Measurements from ENCODE around the gene KLF13. TPM values are rescaled to one million over a fixed set of nuclear protein-coding genes. Genes with fewer than 3 reads are reported as not detected.

KLF13 gene
- polyA plus RNA-seq, 1 experiment = 11.5 TPM

DNA sequence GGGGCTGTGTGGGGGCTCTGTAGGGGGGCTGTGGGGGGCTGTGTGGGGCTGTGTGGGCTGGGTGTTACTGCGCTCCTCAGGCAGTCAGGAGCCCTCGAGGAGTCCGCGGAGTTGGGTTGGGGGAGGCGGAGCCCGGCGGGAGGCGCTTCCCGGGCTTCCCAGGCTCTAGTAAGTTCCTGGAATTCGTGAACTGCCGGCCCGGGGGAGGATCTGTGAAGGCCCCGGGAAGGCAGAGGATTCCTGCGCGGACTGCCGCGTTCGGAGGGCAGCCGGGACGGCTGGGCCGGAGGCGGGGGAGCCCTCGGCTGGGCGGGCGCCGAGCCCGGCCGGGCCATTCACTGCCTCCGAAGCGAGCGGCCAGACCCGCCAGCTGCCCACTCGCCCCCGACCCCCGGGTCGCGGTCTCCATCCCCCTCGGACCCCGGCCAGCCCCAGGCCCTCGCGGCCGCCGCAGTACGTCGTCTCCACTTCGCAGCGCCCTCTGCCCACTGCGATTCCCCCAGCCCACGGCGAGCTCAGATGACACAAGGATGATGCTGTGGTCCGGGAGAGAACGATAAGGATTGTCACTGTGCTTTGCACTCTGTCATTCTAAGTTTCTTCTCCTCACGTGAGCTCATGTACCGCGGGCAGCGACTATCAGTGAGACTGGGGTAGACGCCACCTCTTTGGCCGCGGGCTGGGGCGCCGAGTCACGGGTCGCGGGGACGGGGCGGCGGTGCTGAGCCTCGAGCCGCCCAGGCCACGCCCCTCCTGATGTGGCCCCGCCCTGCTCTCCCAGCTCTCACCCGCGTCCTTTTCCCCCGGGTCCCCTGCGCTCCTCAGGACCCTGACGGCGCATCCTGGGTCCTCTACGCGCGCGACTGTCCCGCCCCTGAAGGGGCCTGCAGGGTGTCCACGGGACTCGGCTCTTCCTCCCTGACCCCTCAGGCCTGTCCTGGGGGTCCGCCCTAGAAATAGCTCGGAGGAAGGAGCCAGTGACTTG lies 65.3 kb downstream of the KLF13 start:
- DNase-seq (ENCODE audit: low read depth) = no peak
- Histone ChIP-seq H3K27me3 (ENCODE audit: control insufficient read depth, insufficient read depth, low read length) (no peaks in the 10 kb centered on the region), H3K4me3 (ENCODE audit: low read depth, low read length) (peak overlapping the region; percentile 44), H3K36me3 (ENCODE audit: control insufficient read depth, insufficient read depth, low read length) (no peaks in the 10 kb centered on the region)
- TF ChIP-seq, protein P1, sequence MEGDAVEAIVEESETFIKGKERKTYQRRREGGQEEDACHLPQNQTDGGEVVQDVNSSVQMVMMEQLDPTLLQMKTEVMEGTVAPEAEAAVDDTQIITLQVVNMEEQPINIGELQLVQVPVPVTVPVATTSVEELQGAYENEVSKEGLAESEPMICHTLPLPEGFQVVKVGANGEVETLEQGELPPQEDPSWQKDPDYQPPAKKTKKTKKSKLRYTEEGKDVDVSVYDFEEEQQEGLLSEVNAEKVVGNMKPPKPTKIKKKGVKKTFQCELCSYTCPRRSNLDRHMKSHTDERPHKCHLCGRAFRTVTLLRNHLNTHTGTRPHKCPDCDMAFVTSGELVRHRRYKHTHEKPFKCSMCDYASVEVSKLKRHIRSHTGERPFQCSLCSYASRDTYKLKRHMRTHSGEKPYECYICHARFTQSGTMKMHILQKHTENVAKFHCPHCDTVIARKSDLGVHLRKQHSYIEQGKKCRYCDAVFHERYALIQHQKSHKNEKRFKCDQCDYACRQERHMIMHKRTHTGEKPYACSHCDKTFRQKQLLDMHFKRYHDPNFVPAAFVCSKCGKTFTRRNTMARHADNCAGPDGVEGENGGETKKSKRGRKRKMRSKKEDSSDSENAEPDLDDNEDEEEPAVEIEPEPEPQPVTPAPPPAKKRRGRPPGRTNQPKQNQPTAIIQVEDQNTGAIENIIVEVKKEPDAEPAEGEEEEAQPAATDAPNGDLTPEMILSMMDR (IDR thresholded peaks at IDR 0.05; ENCODE audit: insufficient read depth, low read depth, low read length) = no peak
- POLR2A ChIA-PET = no interaction called here
- CTCF ChIA-PET = interaction anchor here (0.9 to 1.2 kb wide), 4 partner anchors 28 to 263 kb away, joined by 3 to 6 read pairs (median 5); no protein-coding TSS in a partner anchor

DNA sequence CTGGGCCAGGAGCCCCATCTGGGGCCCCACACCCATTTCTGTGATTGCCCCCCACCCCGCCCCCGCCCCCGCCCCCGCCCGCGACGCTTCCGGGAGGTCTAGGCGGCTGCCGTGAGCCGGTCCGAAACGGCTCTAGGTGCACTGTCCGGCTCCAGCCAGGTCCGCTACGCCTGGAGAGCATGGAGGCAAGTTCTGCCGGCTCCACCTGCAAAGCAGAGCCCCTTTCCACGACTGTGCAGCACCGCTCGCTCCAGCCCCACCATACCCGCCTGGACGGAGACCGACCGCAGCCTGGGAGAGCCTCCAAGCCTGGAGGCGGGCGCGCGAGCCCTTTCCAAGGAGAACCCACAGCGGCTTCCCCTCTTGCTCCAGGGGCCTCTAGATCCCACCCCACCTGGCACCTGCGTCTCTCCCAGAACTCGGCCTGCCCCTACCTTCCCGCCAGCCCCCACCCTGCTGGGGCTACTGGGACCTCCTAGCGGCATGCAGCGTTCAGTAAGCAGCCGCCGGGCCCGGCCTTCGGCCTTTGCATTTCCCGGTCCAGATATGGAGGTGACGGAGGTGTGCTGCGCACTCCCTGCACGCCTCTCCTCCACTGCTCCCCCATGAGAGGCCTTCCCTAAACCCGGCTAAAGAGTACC lies 66.2 kb downstream of the KLF13 start:
- Histone ChIP-seq H3K4me3 (ENCODE audit: low read depth, low read length) (peak overlapping the region; percentile 44), H3K36me3 (ENCODE audit: control insufficient read depth, insufficient read depth, low read length) (no peaks in the 10 kb centered on the region), H3K27me3 (ENCODE audit: control insufficient read depth, insufficient read depth, low read length) (no peaks in the 10 kb centered on the region)
- ChIA-PET POLR2A (no interaction called here), CTCF (interaction anchor here (0.9 to 1.2 kb wide), 3 partner anchors 27 to 263 kb away, joined by 3 to 6 read pairs (median 5); no protein-coding TSS in a partner anchor)
- TF ChIP-seq, protein P1 (IDR thresholded peaks at IDR 0.05; ENCODE audit: insufficient read depth, low read depth, low read length) = no peak
- DNase-seq (ENCODE audit: low read depth) = no peak

DNA sequence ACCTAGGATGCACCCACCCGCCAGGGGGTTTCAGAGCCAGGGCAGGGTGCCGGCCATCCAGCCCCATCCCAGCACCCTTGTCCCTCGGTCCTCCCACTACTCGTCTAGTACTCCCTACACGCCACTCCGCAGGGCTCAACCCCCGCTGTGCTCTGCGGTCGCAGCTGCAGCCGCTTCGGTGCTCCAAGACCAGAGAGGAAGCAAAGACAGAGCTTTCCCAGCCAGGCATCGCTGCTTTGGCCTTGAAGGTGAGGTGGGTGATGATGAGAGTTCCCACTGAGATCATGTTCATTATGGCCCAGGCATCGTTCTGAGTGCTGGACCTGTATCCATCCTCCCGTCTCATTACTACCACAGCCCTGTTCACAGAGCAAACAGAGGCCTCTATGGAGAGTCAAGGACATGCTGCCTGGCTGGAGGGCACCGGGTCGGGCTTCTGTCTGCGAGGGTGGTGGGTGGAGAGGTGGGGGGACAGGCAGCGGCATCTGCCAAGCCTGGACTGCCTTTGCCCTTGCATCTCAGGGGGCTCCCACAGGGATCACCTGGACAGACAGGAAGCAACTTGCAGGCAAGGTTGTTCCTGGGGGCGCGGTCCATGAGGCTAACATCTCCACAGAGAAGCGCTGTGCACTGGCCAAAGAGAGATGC lies 66.9 kb downstream of the KLF13 start:
- CTCF ChIA-PET = no interaction called here

DNA sequence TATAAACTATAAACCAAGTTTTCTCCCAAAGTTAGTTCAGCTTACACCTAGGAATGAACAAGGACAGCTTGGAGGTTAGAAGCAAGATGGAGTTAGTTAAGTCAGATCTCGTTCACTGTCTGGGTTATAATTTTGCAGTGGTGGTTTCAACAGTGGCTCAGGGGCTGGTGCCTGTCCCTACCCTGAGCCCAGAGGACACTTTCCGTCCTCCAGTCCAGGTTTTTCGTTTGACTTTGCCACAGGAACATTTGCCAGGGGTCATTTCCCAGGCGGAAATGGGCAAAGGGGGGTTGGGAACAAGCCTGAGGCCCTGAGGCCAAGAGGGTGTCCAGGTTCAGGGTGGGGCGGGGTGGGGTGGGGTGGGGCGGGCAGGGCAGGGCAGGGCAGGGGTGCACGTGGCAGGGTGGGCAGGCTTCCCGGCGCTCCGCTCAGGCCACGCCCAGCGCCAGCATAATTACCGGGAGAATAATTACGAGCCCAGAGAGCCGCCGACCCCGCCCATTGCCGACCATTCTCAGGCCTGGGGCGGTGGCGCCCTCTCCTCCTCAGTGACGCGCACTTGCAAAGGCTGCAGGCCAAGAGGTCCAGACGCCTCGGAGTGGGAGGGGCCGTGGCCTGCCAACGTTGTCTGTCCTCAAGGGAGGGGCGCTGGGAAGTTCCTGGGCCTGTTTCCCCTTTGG lies 70.4 kb downstream of the KLF13 start:
- ChIA-PET POLR2A (no interaction called here), CTCF (interaction anchor here (1.6 kb wide), 1 partner anchor 91 kb away, joined by 4 read pairs; no protein-coding TSS in a partner anchor)
- peak; percentile 34 for DNase-seq (ENCODE audit: low read depth)
- Histone ChIP-seq H3K36me3 (ENCODE audit: control insufficient read depth, insufficient read depth, low read length) (no peaks in the 10 kb centered on the region), H3K27me3 (ENCODE audit: control insufficient read depth, insufficient read depth, low read length) (no peaks in the 10 kb centered on the region), H3K4me3 (ENCODE audit: low read depth, low read length) (no peak overlapping the region)
- TF ChIP-seq, protein P1 (IDR thresholded peaks at IDR 0.05; ENCODE audit: insufficient read depth, low read depth, low read length) = no peak

More for the DNA sequence above, 66.9 kb downstream of the KLF13 start:
- no peak for DNase-seq (ENCODE audit: low read depth)
- Histone ChIP-seq H3K36me3 (ENCODE audit: control insufficient read depth, insufficient read depth, low read length) (no peaks in the 10 kb centered on the region), H3K4me3 (ENCODE audit: low read depth, low read length) (no peak overlapping the region), H3K27me3 (ENCODE audit: control insufficient read depth, insufficient read depth, low read length) (no peaks in the 10 kb centered on the region)
- POLR2A ChIA-PET = no interaction called here
- TF ChIP-seq, protein P1 (IDR thresholded peaks at IDR 0.05; ENCODE audit: insufficient read depth, low read depth, low read length) = no peak

Data from BJ (cell line).